Large intestine (tissue), 3 donors: Measurements from ENCODE around the gene NLRP9. TPM values are rescaled to one million over a fixed set of nuclear protein-coding genes. Genes with fewer than 3 reads are reported as not detected.

Experiments
- DNase-seq, 2 donors: peaks; one replicate each; pipeline versions ENCODE4 v3.0.0 to v3.0.0-alpha.2; 2013
- H3K27ac ChIP-seq: one replicate; pipeline ENCODE4 v1.5.1; 2013; ENCODE audit warnings: low read length
- H3K27me3 ChIP-seq: 2 replicates; pipeline ENCODE4 v1.6.1; 2013; ENCODE audit warnings: low read length; ENCODE audit not compliant: control insufficient read depth, insufficient read depth
- H3K36me3 ChIP-seq: 2 replicates; pipeline ENCODE4 v1.6.1; 2013; ENCODE audit warnings: low read length; ENCODE audit not compliant: control insufficient read depth, insufficient read depth
- H3K4me1 ChIP-seq: one replicate; pipeline ENCODE4 v1.6.1; 2013; ENCODE audit warnings: low read length; ENCODE audit not compliant: control insufficient read depth, insufficient read depth
- H3K4me3 ChIP-seq: one replicate; pipeline ENCODE4 v1.5.1; 2013; ENCODE audit warnings: low read length
- H3K9me3 ChIP-seq: one replicate; pipeline ENCODE4 v1.6.1; 2013; ENCODE audit warnings: mild to moderate bottlenecking, low read depth, low read length, moderate library complexity; ENCODE audit not compliant: control insufficient read depth
- WGBS: methylation state at CpG from one replicate; pipeline ENCODE4 v1.1.5; 2013; ENCODE audit warnings: low lambda C conversion rate; ENCODE audit not compliant: insufficient coverage; 5-methylcytosine and 5-hydroxymethylcytosine counted together
- polyA plus RNA-seq: library from polyadenylated mRNA; unstranded; fragments of 120-200 nt; gene quantifications from one replicate; pipeline ENCODE4 v1.2.1, GENCODE V29; 2013

The NLRP9 gene
- polyA plus RNA-seq, 1 donor = not detected

- Histone ChIP-seq H3K4me3 (no peak overlapping the region), H3K9me3 (no peaks in the 10 kb centered on the region), H3K4me1 (peaks cover 19% of the 10 kb centered on the region), H3K27me3 (no peaks in the 10 kb centered on the region), H3K27ac (no peak overlapping the region), H3K36me3 (peaks cover 89% of the 10 kb centered on the region)
- no peak for DNase-seq
- WGBS = no CpG with 5 or more reads among the region's 20 CpGs
Observed at GRCh38 chr19:55663846-55664536, 74.2 kb downstream of the NLRP9 start.

- Histone ChIP-seq H3K9me3 (no peaks in the 10 kb centered on the region), H3K4me1 (peaks cover 12% of the 10 kb centered on the region), H3K4me3 (no peak overlapping the region), H3K36me3 (peaks cover 78% of the 10 kb centered on the region), H3K27ac (no peak overlapping the region), H3K27me3 (no peaks in the 10 kb centered on the region)
- no peak for DNase-seq
- WGBS = 70% methylated on average over 4 of the region's 7 CpGs
Observed at GRCh38 chr19:55661826-55662225, 76.4 kb downstream of the NLRP9 start.

GRCh38 chr19:55660991-55661390, 77.2 kb downstream of the NLRP9 start:
- Histone ChIP-seq H3K36me3 (peaks cover 69% of the 10 kb centered on the region), H3K4me1 (peaks cover 14% of the 10 kb centered on the region)

GRCh38 chr19:55660404-55660803, 77.8 kb downstream of the NLRP9 start:
- Histone ChIP-seq H3K36me3 (peaks cover 66% of the 10 kb centered on the region), H3K27ac (no peak overlapping the region), H3K4me3 (no peak overlapping the region), H3K9me3 (no peaks in the 10 kb centered on the region), H3K4me1 (peaks cover 14% of the 10 kb centered on the region), H3K27me3 (no peaks in the 10 kb centered on the region)
- no peak for DNase-seq
- no CpG with 5 or more reads among the region's 12 CpGs for whole genome bisulfite sequencing

More at GRCh38 chr19:55660991-55661390, 77.2 kb downstream of the NLRP9 start:
- Histone ChIP-seq H3K27ac (no peak overlapping the region), H3K9me3 (no peaks in the 10 kb centered on the region), H3K27me3 (no peaks in the 10 kb centered on the region), H3K4me3 (no peak overlapping the region)
- no peak for DNase-seq
- no CpG with 5 or more reads among the region's 16 CpGs for WGBS

GRCh38 chr19:55659822-55660221, 78.4 kb downstream of the NLRP9 start:
- Histone ChIP-seq H3K4me3 (no peak overlapping the region), H3K36me3 (peaks cover 63% of the 10 kb centered on the region), H3K9me3 (peaks cover 2% of the 10 kb centered on the region), H3K27me3 (no peaks in the 10 kb centered on the region), H3K4me1 (peaks cover 14% of the 10 kb centered on the region), H3K27ac (no peak overlapping the region)
- DNase-seq = no peak
- WGBS = 100% methylated on average over 1 of the region's 9 CpGs

GRCh38 chr19:55658846-55659459, 79.2 kb downstream of the NLRP9 start:
- DNase-seq = no peak
- H3K4me3 ChIP-seq = no peak overlapping the region
- H3K27me3 ChIP-seq = no peaks in the 10 kb centered on the region
- no CpG with 5 or more reads among the region's 37 CpGs for WGBS
- H3K9me3 ChIP-seq = peaks cover 2% of the 10 kb centered on the region
- peaks cover 55% of the 10 kb centered on the region for H3K36me3 ChIP-seq
- peaks cover 14% of the 10 kb centered on the region for H3K4me1 ChIP-seq
- no peak overlapping the region for H3K27ac ChIP-seq

Other genes with a start within 250 kb of the NLRP9 start
- gene SSC5D, start 250.0 kb downstream of the NLRP9 start, polyA plus RNA-seq = 4.0 TPM
- 0.66 TPM for gene SBK2, start 201.3 kb downstream of the NLRP9 start, polyA plus RNA-seq
- 0.15 TPM for gene SBK3, start 192.9 kb downstream of the NLRP9 start, polyA plus RNA-seq
- gene ZNF579, start 157.6 kb downstream of the NLRP9 start, polyA plus RNA-seq = 14.9 TPM
- gene FIZ1, start 138.9 kb downstream of the NLRP9 start, polyA plus RNA-seq = 13.9 TPM
- 18.9 TPM for gene ZNF524, start 138.1 kb downstream of the NLRP9 start, polyA plus RNA-seq
- 10.4 TPM for gene ZNF865, start 132.8 kb downstream of the NLRP9 start, polyA plus RNA-seq
- 15.6 TPM for gene ZNF784, start 113.8 kb downstream of the NLRP9 start, polyA plus RNA-seq
- 31.3 TPM for gene ZNF580, start 97.4 kb downstream of the NLRP9 start, polyA plus RNA-seq
- gene ZNF581, start 94.8 kb downstream of the NLRP9 start, polyA plus RNA-seq = 29.1 TPM
- 11.6 TPM for gene CCDC106, start 90.2 kb downstream of the NLRP9 start, polyA plus RNA-seq
- 167 TPM for gene U2AF2, start 83.4 kb downstream of the NLRP9 start, polyA plus RNA-seq
- gene EPN1, start 63.2 kb downstream of the NLRP9 start, polyA plus RNA-seq = 153 TPM
- gene RFPL4A, start 20.7 kb upstream of the NLRP9 start, polyA plus RNA-seq = 0.15 TPM
- not detected for gene RFPL4AL1, start 30.7 kb upstream of the NLRP9 start, polyA plus RNA-seq
- gene NLRP11, start 93.6 kb upstream of the NLRP9 start, polyA plus RNA-seq = 0.04 TPM
- not detected for gene NLRP4, start 98.1 kb upstream of the NLRP9 start, polyA plus RNA-seq
- gene NLRP13, start 193.9 kb upstream of the NLRP9 start, polyA plus RNA-seq = not detected
- not detected for gene NLRP8, start 209.4 kb upstream of the NLRP9 start, polyA plus RNA-seq
- gene NLRP5, start 248.4 kb upstream of the NLRP9 start, polyA plus RNA-seq = not detected